ENCODE measurements around the gene ENGASE. TPM values are rescaled to one million over a fixed set of nuclear protein-coding genes. Genes with fewer than 3 reads are reported as not detected.
"Not testable (repeated sequence)": the region's sequence is repeated elsewhere in the genome, so short reads cannot be mapped to it uniquely, and the experiment has no call there.

ENGASE gene
- total RNA-seq, 4 donors from 2014 or later = 10.4 to 23.7 (median 19.1) TPM

DNA sequence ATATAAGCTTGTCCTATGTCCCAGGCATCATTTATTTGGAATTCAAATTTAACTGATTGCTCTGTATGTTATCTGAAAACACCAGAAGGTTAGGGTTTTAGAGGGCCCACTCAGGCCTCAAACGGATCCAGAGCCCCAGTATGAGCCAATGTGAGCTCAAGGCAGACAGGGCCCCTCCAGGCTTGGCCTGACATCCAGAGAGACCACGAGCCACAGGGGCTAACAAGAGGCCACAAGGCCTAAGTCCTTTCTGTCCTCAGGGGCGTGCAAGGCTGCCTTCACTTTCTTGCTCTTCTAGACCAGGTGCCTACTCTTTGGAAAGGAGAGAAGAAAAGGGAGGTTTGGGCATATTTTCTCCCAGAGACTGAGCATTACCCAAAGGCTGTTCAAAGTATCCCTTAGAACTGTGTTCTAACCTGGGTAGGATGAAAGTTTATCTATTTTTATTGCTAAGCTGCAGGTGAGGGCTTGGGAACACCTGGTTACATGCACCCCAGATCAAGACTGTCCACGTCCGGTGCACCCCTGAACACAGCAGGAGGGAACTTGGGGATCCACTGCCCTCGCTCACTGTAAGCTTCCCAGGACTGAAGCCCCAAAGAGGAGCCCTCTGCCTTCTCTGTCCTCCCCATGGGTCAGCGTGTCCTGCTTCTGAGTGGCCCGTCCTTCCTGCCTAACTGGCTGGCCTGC, 1.5 kb upstream of the ENGASE start:
- 89% methylated on average over 4 of the region's 8 CpGs for WGBS
- DNase-seq (ENCODE audit: extremely low spot score) = no peak
- no peak overlapping the region for H3K27ac ChIP-seq (replicated peaks in 1 of 4)
- no peak for TF ChIP-seq POLR2A (IDR thresholded peaks at IDR 0.05; ENCODE audit: low read depth)
- TF ChIP-seq POLR2AphosphoS5 (IDR thresholded peaks at IDR 0.05) = no peak
- TF ChIP-seq EP300 (IDR thresholded peaks at IDR 0.05) = no peak
- TF ChIP-seq, protein P1, sequence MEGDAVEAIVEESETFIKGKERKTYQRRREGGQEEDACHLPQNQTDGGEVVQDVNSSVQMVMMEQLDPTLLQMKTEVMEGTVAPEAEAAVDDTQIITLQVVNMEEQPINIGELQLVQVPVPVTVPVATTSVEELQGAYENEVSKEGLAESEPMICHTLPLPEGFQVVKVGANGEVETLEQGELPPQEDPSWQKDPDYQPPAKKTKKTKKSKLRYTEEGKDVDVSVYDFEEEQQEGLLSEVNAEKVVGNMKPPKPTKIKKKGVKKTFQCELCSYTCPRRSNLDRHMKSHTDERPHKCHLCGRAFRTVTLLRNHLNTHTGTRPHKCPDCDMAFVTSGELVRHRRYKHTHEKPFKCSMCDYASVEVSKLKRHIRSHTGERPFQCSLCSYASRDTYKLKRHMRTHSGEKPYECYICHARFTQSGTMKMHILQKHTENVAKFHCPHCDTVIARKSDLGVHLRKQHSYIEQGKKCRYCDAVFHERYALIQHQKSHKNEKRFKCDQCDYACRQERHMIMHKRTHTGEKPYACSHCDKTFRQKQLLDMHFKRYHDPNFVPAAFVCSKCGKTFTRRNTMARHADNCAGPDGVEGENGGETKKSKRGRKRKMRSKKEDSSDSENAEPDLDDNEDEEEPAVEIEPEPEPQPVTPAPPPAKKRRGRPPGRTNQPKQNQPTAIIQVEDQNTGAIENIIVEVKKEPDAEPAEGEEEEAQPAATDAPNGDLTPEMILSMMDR (IDR thresholded peaks at IDR 0.05) = no peak
- no peak overlapping the region for H3K4me3 ChIP-seq
- intact Hi-C loops (cut with DNase I) = no loop called here
- H3K36me3 ChIP-seq = peaks cover 0 to 10% (median 6%) of the 10 kb centered on the region in 4 donors
- peaks cover 13 to 35% (median 27%) of the 10 kb centered on the region in 4 donors for H3K4me1 ChIP-seq
- no peaks in the 10 kb centered on the region for H3K9me3 ChIP-seq
- no peaks in the 10 kb centered on the region for H3K27me3 ChIP-seq

DNA sequence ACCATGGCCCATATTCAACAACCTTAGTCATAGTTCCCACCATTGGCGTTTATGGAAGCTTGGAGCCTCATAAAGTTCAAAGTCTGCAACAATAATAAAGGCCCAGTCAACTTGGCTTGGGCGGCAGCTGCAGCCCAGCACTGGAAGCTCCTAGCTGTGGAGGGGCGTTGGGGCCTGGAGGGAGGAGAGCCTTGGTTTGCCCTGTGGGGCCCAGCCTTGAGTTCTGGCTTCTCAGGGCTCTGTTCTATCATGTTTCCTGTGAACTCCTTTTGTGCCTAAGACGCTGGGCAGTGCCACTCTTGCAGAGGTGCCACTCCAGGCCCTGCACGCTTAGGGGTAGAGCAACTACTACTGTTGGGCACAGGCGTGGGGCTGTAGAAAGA, 927 bp upstream of the ENGASE start:
- Histone ChIP-seq H3K4me1 (peaks cover 13 to 35% (median 27%) of the 10 kb centered on the region in 4 donors), H3K27ac (replicated peaks in 1 of 4) (peak overlapping the region in 1 of 4 donors; percentile 83), H3K36me3 (peaks cover 0 to 15% (median 11%) of the 10 kb centered on the region in 4 donors), H3K4me3 (no peak overlapping the region), H3K9me3 (no peaks in the 10 kb centered on the region), H3K27me3 (no peaks in the 10 kb centered on the region)
- DNase-seq (ENCODE audit: extremely low spot score) = no peak
- WGBS = 87% methylated on average over 6 of the region's 6 CpGs
- no peak for TF ChIP-seq POLR2AphosphoS5 (IDR thresholded peaks at IDR 0.05)
- no peak for TF ChIP-seq POLR2A (IDR thresholded peaks at IDR 0.05; ENCODE audit: low read depth)
- TF ChIP-seq EP300 (IDR thresholded peaks at IDR 0.05) = no peak
- TF ChIP-seq, protein P1 (IDR thresholded peaks at IDR 0.05) = no peak
- intact Hi-C loops (cut with DNase I) = no loop called here

DNA sequence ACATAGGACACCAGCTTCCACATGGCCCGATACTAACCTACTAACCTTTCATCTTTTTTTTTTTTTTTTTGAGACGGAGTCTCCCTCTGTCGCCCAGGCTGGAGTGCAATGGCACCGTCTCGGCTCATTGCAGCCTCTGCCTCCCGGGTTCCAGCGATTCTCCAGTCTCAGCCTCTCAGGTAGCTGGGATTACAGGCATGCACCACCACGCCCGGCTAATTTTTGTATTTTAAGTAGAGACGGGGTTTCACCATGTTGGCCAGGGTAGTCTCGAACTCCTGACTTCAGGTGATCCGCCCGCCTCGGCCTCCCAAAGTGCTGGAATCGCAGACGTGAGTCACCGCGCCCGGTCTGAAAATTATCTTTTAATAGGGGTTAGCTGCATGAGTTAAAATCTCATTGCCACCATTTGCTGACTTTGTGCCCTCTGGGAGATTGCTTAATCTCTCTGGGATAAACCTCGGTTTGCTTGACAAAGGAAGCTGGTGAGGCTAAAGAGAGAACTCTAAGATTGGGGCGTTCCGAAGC, 439 bp upstream of the ENGASE start:
- peak overlapping the region; percentile 83 to 94 (median 88) for H3K27ac ChIP-seq (replicated peaks in 1 of 4)
- H3K4me3 ChIP-seq = peak overlapping the region; percentile 83 to 98 (median 94)
- H3K4me1 ChIP-seq = peaks cover 13 to 35% (median 27%) of the 10 kb centered on the region in 4 donors
- intact Hi-C loops (cut with DNase I); H3K27me3 ChIP-seq; H3K9me3 ChIP-seq; DNase-seq (ENCODE audit: extremely low spot score): not testable (repeated sequence)
- 72% methylated on average over 15 of the region's 22 CpGs for WGBS
- H3K36me3 ChIP-seq = peaks cover 2 to 20% (median 16%) of the 10 kb centered on the region in 4 donors
- peak in 1 of 2 donors; percentile 31 for TF ChIP-seq POLR2AphosphoS5 (IDR thresholded peaks at IDR 0.05)

DNA sequence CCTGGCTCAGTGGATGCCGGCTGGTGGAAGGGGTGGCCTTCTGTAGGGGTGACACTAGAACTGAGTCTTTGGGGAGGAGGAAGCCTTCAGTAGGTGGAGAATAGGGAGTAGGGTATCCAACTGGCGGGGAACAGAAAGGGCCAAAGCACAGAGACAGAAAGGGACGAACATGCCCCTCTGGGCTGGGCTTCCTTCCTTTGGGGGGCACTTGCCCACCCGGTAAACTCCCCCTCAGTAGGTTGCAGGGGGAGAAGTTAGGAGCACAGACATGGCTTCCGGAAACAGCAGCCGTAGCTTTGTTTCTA, 774 bp downstream of the ENGASE start:
- H3K4me3 ChIP-seq = peak overlapping the region; percentile 83 to 98 (median 94)
- no peaks in the 10 kb centered on the region for H3K27me3 ChIP-seq
- H3K9me3 ChIP-seq = no peaks in the 10 kb centered on the region
- TF ChIP-seq POLR2AphosphoS5 (IDR thresholded peaks at IDR 0.05) (no peak), EP300 (IDR thresholded peaks at IDR 0.05) (no peak), POLR2A (IDR thresholded peaks at IDR 0.05; ENCODE audit: low read depth) (no peak)
- TF ChIP-seq, protein P1 (IDR thresholded peaks at IDR 0.05) = no peak
- 4% methylated on average over 6 of the region's 6 CpGs for WGBS
- DNase-seq (ENCODE audit: extremely low spot score) = no peak
- peak overlapping the region; percentile 83 to 94 (median 88) for H3K27ac ChIP-seq (replicated peaks in 1 of 4)
- intact Hi-C loops (cut with DNase I) = no loop called here
- H3K36me3 ChIP-seq = peaks cover 13 to 32% (median 28%) of the 10 kb centered on the region in 4 donors
- H3K4me1 ChIP-seq = peaks cover 13 to 35% (median 27%) of the 10 kb centered on the region in 4 donors

DNA sequence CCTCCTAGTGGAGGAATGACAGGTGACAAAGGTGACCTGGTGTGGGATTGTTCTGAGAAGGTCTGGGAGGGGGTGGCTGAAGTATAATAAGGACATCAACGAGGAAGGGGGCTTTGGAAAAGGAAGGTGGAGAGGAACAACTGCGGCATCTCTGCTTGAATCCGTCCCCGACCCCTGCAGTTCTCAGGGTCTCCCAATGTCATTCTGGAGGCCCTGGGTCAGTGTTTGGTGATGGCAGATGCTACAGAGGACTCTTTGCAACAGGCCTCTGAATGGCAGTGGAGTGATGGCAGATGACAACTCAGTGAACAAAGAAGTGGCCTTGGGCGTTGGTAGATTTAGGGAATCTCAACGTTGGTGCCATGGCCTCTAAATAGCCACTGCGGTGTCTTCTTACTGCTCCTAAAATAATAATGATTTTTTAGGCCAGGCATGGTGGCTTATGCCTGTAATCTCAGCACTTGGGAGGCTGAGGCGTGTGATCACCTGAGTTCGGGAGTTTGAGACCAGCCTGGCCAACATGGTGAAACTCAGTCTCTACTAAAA, 1.3 kb downstream of the ENGASE start:
- WGBS = 76% methylated on average over 9 of the region's 9 CpGs
- intact Hi-C loops (cut with DNase I) = no loop called here
- Histone ChIP-seq H3K9me3 (no peaks in the 10 kb centered on the region), H3K4me3 (peak overlapping the region; percentile 83 to 98 (median 94)), H3K36me3 (peaks cover 18 to 37% (median 34%) of the 10 kb centered on the region in 4 donors), H3K27ac (replicated peaks in 1 of 4) (peak overlapping the region; percentile 83 to 94 (median 88)), H3K4me1 (peaks cover 13 to 35% (median 27%) of the 10 kb centered on the region in 4 donors), H3K27me3 (no peaks in the 10 kb centered on the region)
- no peak for DNase-seq (ENCODE audit: extremely low spot score)
- TF ChIP-seq POLR2A (IDR thresholded peaks at IDR 0.05; ENCODE audit: low read depth) = no peak
- no peak for TF ChIP-seq EP300 (IDR thresholded peaks at IDR 0.05)
- TF ChIP-seq, protein P1 (IDR thresholded peaks at IDR 0.05) = no peak
- TF ChIP-seq POLR2AphosphoS5 (IDR thresholded peaks at IDR 0.05) = no peak
